Keratinocyte (primary cell): ENCODE data around the gene PRRG1. TPM values are rescaled to one million over a fixed set of nuclear protein-coding genes. Genes with fewer than 3 reads are reported as not detected.

Experiments
- DNase-seq: peaks from one replicate; pipeline ENCODE4 v3.0.0-alpha.2; 2011; ENCODE audit warnings: low read depth, missing footprints, low spot score
- FAIRE-seq: peaks from 2 replicates; lab custom pipeline; 2011; peaks lifted over from hg19 to GRCh38; lab: Jason Lieb, UNC
- H2AFZ ChIP-seq: 2 replicates; pipeline ENCODE4 v1.6.0; 2012; ENCODE audit warnings: low read length, control low read depth, inconsistent platforms; ENCODE audit not compliant: control insufficient read depth
- H3K27ac ChIP-seq: 2 replicates; pipeline ENCODE4 v1.5.1; 2011; ENCODE audit warnings: low read length; ENCODE audit not compliant: control insufficient read depth, insufficient read depth
- H3K27me3 ChIP-seq: 3 replicates; pipeline ENCODE4 v1.6.0; 2011; ENCODE audit warnings: low read length; ENCODE audit not compliant: control insufficient read depth, insufficient read depth; ENCODE audit errors: extremely low read depth
- H3K36me3 ChIP-seq, 2 experiments: 2 replicates in 1 of 2; 3 replicates in 1 of 2; pipeline ENCODE4 v1.5.1; 2011; ENCODE audit warnings: low read length in 2 of 2, mild to moderate bottlenecking in 1 of 2; ENCODE audit not compliant: control insufficient read depth in 2 of 2, insufficient read depth in 2 of 2; ENCODE audit errors: extremely low read depth in 1 of 2
- H3K4me1 ChIP-seq: 3 replicates; pipeline ENCODE4 v1.5.1; 2011; ENCODE audit warnings: low read length; ENCODE audit not compliant: control insufficient read depth, insufficient read depth; ENCODE audit errors: extremely low read depth
- H3K4me2 ChIP-seq: 3 replicates; pipeline ENCODE4 v1.6.0; 2011; ENCODE audit warnings: low read depth, low read length; ENCODE audit not compliant: control insufficient read depth, insufficient read depth; ENCODE audit errors: extremely low read depth
- H3K4me3 ChIP-seq, 3 experiments: fragments of 200-600 bp in 1 of 3; sonication (generic) in 1 of 3; 2 replicates in 2 of 3; 3 replicates in 1 of 3; pipeline ENCODE4 v1.5.1; 2011 to 2016; ENCODE audit warnings: low read length in 3 of 3, mild to moderate bottlenecking in 3 of 3, control low read depth in 2 of 3, inconsistent platforms in 1 of 3, low read depth in 1 of 3, mixed read lengths in 1 of 3, mixed run types in 1 of 3, moderate library complexity in 1 of 3; ENCODE audit not compliant: control insufficient read depth in 2 of 3, insufficient read depth in 2 of 3; ENCODE audit errors: extremely low read depth in 1 of 3
- H3K79me2 ChIP-seq: 2 replicates; pipeline ENCODE4 v1.6.0; 2012; ENCODE audit warnings: low read length; ENCODE audit not compliant: control insufficient read depth, insufficient read depth
- H3K9ac ChIP-seq: 3 replicates; pipeline ENCODE4 v1.6.0; 2011; ENCODE audit warnings: low read length; ENCODE audit not compliant: control insufficient read depth, insufficient read depth; ENCODE audit errors: extremely low read depth
- H3K9me1 ChIP-seq: 3 replicates; pipeline ENCODE4 v1.6.0; 2011; ENCODE audit warnings: low read length; ENCODE audit not compliant: control insufficient read depth, insufficient read depth; ENCODE audit errors: extremely low read depth
- H3K9me3 ChIP-seq: 2 replicates; pipeline ENCODE4 v1.5.1; 2012; ENCODE audit warnings: low read depth, low read length; ENCODE audit not compliant: control insufficient read depth
- H4K20me1 ChIP-seq: 3 replicates; pipeline ENCODE4 v1.6.0; 2011; ENCODE audit warnings: low read length; ENCODE audit not compliant: control insufficient read depth, insufficient read depth; ENCODE audit errors: extremely low read depth
- EZH2 ChIP-seq: IDR thresholded peaks from one replicate; pipeline ENCODE4 v1.6.1; 2012; ENCODE audit warnings: inconsistent platforms, mild to moderate bottlenecking, low read length, moderate library complexity
- dilution Hi-C: fragments of 300-500 bp; cut with MboI; formaldehyde crosslinking; loops from one replicate; pipeline ENCODE4 v1.7.0; 2020; ENCODE audit warnings: low sequenced_read_pairs; ENCODE audit not compliant: extremely low pct_ligation_motif_present
- polyA plus RNA-seq, 5 experiments: library from polyadenylated mRNA; depleted of rRNA in 3 of 5; stranded (reverse) in 3 of 5; stranded (forward) in 1 of 5; unstranded in 1 of 5; fragments of >200 nt; gene quantifications; 1 replicate in 1 of 5; 2 replicates in 3 of 5; 3 replicates in 1 of 5; pipeline versions ENCODE4 v1.2.1 to v1.2.3, GENCODE V29; 2011 to 2012; ENCODE audit warnings: missing spikeins in 2 of 5, low read depth in 1 of 5, low replicate concordance in 1 of 5
- TF ChIP-seq, protein P1 (sequence below), 3 experiments: IDR thresholded peaks in 1 of 3; conservative IDR thresholded peaks in 1 of 3; optimal IDR thresholded peaks in 1 of 3; 2 replicates in 2 of 3; 3 replicates in 1 of 3; pipeline versions ENCODE3 to v1.5.1; 2011; ENCODE audit warnings: low read length in 3 of 3, mild to moderate bottlenecking in 3 of 3, moderate library complexity in 2 of 3, control low read depth in 1 of 3, inconsistent platforms in 1 of 3; ENCODE audit not compliant: insufficient read depth in 2 of 3; ENCODE audit errors: extremely low read depth in 1 of 3

PRRG1 gene
- polyA plus RNA-seq, 1 donor (not counting 4 experiments of a cell fraction or from before 2014, with no cell fraction given) = 29.2 TPM

DNA sequence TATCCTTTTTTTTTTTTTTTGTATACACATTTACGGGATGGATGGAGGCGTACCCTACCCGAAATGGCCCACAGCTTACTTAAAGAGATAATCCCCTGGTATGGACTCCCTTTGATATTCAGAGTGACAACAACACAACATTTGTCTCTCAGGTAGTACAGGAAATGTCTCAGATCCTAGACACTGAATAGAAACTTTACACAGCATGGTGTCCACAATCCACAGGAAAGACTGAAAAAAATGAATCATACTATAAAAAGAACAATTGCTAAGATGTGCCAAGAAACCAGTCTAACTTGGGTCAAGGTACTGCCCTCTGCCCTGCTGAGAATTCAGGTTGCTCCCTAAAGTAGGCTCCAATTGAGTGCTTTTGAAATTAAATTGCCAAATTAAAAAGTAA is 121.5 kb downstream of the PRRG1 start:
- Histone ChIP-seq H3K9me1 (no peaks in the 10 kb centered on the region), H3K27me3 (no peaks in the 10 kb centered on the region), H3K9me3 (no peaks in the 10 kb centered on the region), H3K36me3 (no peaks in the 10 kb centered on the region), H4K20me1 (no peaks in the 10 kb centered on the region), H3K4me2 (no peak overlapping the region), H3K27ac (no peak overlapping the region), H3K9ac (no peak overlapping the region), H3K4me3 (no peak overlapping the region), H3K79me2 (no peaks in the 10 kb centered on the region), H3K4me1 (no peaks in the 10 kb centered on the region), H2AFZ (no peak overlapping the region)
- FAIRE-seq = no peak
- no peak for TF ChIP-seq EZH2
- TF ChIP-seq, protein P1, sequence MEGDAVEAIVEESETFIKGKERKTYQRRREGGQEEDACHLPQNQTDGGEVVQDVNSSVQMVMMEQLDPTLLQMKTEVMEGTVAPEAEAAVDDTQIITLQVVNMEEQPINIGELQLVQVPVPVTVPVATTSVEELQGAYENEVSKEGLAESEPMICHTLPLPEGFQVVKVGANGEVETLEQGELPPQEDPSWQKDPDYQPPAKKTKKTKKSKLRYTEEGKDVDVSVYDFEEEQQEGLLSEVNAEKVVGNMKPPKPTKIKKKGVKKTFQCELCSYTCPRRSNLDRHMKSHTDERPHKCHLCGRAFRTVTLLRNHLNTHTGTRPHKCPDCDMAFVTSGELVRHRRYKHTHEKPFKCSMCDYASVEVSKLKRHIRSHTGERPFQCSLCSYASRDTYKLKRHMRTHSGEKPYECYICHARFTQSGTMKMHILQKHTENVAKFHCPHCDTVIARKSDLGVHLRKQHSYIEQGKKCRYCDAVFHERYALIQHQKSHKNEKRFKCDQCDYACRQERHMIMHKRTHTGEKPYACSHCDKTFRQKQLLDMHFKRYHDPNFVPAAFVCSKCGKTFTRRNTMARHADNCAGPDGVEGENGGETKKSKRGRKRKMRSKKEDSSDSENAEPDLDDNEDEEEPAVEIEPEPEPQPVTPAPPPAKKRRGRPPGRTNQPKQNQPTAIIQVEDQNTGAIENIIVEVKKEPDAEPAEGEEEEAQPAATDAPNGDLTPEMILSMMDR (optimal IDR thresholded peaks at IDR 0.05 in 1 of 3, IDR thresholded peaks at IDR 0.05 in 1 of 3, conservative IDR thresholded peaks at IDR 0.05 in 1 of 3; ENCODE audit: extremely low read depth in 1 of 3, insufficient read depth in 2 of 3, low read length in 3 of 3) = no peak
- dilution Hi-C loops = no loop called here
- no peak for DNase-seq

DNA sequence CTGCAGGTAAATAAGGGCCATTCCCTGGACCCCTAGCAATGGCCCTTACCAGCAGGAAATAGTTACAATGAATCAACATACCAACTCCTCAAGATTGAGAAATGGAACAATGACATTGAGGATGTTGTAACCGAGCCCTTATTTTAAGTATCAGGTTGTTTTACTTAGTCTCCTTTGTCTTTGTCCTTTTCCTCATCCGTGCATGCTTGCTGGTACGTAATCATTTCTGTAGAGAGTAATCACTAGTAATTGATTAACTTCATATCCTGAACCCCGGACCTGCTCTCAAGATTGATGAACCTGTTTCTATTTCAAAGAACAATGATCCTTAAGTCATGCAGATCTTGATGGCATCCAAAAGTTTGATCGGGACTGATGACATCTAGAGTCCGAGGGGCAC is 123.7 kb downstream of the PRRG1 start:
- no peak for FAIRE-seq
- no peaks in the 10 kb centered on the region for H4K20me1 ChIP-seq
- no peak overlapping the region for H2AFZ ChIP-seq
- H3K4me3 ChIP-seq = no peak overlapping the region
- H3K79me2 ChIP-seq = no peaks in the 10 kb centered on the region
- no peak for TF ChIP-seq EZH2
- TF ChIP-seq, protein P1 (optimal IDR thresholded peaks at IDR 0.05 in 1 of 3, IDR thresholded peaks at IDR 0.05 in 1 of 3, conservative IDR thresholded peaks at IDR 0.05 in 1 of 3; ENCODE audit: extremely low read depth in 1 of 3, insufficient read depth in 2 of 3, low read length in 3 of 3) = no peak
- dilution Hi-C loops = no loop called here
- no peaks in the 10 kb centered on the region for H3K9me3 ChIP-seq
- no peak for DNase-seq
- H3K9me1 ChIP-seq = no peaks in the 10 kb centered on the region
- no peak overlapping the region for H3K9ac ChIP-seq
- no peaks in the 10 kb centered on the region for H3K27me3 ChIP-seq
- H3K36me3 ChIP-seq = no peaks in the 10 kb centered on the region
- H3K4me2 ChIP-seq = no peak overlapping the region
- H3K27ac ChIP-seq = no peak overlapping the region
- H3K4me1 ChIP-seq = peaks cover 3% of the 10 kb centered on the region
